Measurements from ENCODE around the gene TMC2.

DNA sequence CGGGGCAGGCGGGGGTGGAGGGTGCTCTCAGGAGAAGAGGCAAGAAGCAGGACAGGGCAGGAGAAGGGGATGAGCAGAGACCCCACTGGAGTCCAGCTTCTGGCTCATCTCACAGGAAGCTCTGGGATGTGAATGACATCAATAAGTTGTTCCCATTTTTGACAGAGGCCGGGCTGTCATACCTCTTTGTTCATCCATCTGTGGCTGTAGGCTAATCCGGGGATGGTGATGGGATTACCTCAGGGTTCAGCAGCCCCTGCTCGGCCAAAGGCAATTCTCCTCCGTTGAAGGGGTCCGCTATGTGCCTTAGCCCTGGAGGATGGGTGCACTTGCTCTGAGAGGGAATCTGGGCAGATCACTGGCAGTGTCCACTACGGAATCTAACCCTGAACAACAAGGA lies 3.3 kb upstream of the TMC2 start:
- TF ChIP-seq, protein P1, sequence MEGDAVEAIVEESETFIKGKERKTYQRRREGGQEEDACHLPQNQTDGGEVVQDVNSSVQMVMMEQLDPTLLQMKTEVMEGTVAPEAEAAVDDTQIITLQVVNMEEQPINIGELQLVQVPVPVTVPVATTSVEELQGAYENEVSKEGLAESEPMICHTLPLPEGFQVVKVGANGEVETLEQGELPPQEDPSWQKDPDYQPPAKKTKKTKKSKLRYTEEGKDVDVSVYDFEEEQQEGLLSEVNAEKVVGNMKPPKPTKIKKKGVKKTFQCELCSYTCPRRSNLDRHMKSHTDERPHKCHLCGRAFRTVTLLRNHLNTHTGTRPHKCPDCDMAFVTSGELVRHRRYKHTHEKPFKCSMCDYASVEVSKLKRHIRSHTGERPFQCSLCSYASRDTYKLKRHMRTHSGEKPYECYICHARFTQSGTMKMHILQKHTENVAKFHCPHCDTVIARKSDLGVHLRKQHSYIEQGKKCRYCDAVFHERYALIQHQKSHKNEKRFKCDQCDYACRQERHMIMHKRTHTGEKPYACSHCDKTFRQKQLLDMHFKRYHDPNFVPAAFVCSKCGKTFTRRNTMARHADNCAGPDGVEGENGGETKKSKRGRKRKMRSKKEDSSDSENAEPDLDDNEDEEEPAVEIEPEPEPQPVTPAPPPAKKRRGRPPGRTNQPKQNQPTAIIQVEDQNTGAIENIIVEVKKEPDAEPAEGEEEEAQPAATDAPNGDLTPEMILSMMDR (IDR thresholded peaks at IDR 0.05): no peak
- TF ChIP-seq EP300 (IDR thresholded peaks at IDR 0.05): no peak

Data from upper lobe of left lung (tissue), 4 donors.